ENCODE measurements around the gene PLPPR5. TPM values are rescaled to one million over a fixed set of nuclear protein-coding genes. Genes with fewer than 3 reads are reported as not detected.

Gene PLPPR5
- total RNA-seq, 1 donor from 2014 or later, result 2.0 TPM

- H3K27ac Mint-ChIP-seq (ENCODE audit: unreplicated experiment), result no peak overlapping the region
Observed at GRCh38 chr1:98849969-98850636, 154.6 kb downstream of the PLPPR5 start.

GRCh38 chr1:98842241-98842640, 162.4 kb downstream of the PLPPR5 start:
- no peaks in the 10 kb centered on the region for H3K4me1 Mint-ChIP-seq (ENCODE audit: low read depth, unreplicated experiment)
- no peak overlapping the region for H3K4me3 Mint-ChIP-seq (ENCODE audit: unreplicated experiment)
- no peak for TF ChIP-seq CTCF (IDR thresholded peaks at IDR 0.05; ENCODE audit: partially characterized antibody, unreplicated experiment)
- no peaks in the 10 kb centered on the region for H3K27me3 Mint-ChIP-seq (ENCODE audit: unreplicated experiment)
- no peak for DNase-seq
- H3K27ac Mint-ChIP-seq (ENCODE audit: unreplicated experiment), result no peak overlapping the region
- no peaks in the 10 kb centered on the region for H3K36me3 Mint-ChIP-seq (ENCODE audit: unreplicated experiment)
- H3K9me3 Mint-ChIP-seq (ENCODE audit: unreplicated experiment), result no peaks in the 10 kb centered on the region

More at GRCh38 chr1:98849969-98850636, 154.6 kb downstream of the PLPPR5 start:
- DNase-seq, result no peak
- H3K4me1 Mint-ChIP-seq (ENCODE audit: low read depth, unreplicated experiment), result no peaks in the 10 kb centered on the region
- no peaks in the 10 kb centered on the region for H3K27me3 Mint-ChIP-seq (ENCODE audit: unreplicated experiment)
- no peaks in the 10 kb centered on the region for H3K9me3 Mint-ChIP-seq (ENCODE audit: unreplicated experiment)
- TF ChIP-seq CTCF (IDR thresholded peaks at IDR 0.05; ENCODE audit: partially characterized antibody, unreplicated experiment), result no peak
- H3K36me3 Mint-ChIP-seq (ENCODE audit: unreplicated experiment), result no peaks in the 10 kb centered on the region
- H3K4me3 Mint-ChIP-seq (ENCODE audit: unreplicated experiment), result no peak overlapping the region
